ENCODE results near the gene CGNL1.

Gene CGNL1

GRCh38 chr15:57500979-57501576 is 124.8 kb downstream of the CGNL1 start:
- no peak for DNase-seq (ENCODE audit: low spot score)

GRCh38 chr15:57502116-57502515 is 125.8 kb downstream of the CGNL1 start:
- no peak for DNase-seq (ENCODE audit: low spot score)

- no peak for DNase-seq (ENCODE audit: low spot score)
Measured at GRCh38 chr15:57503051-57503702, 126.9 kb downstream of the CGNL1 start.

- no peak for DNase-seq (ENCODE audit: low spot score)
Measured at GRCh38 chr15:57503911-57504598, 127.8 kb downstream of the CGNL1 start.

GRCh38 chr15:57504599-57504940 is 128.3 kb downstream of the CGNL1 start:
- no peak for DNase-seq (ENCODE audit: low spot score)

- no peak for DNase-seq (ENCODE audit: low spot score)
Measured at GRCh38 chr15:57505056-57505715, 128.9 kb downstream of the CGNL1 start.

- no peak for DNase-seq (ENCODE audit: low spot score)
Measured at GRCh38 chr15:57505949-57506391, 129.7 kb downstream of the CGNL1 start.

GRCh38 chr15:57506422-57506821 is 130.1 kb downstream of the CGNL1 start:
- no peak for DNase-seq (ENCODE audit: low spot score)

- DNase-seq (ENCODE audit: low spot score), result no peak
Measured at GRCh38 chr15:57507111-57507510, 130.8 kb downstream of the CGNL1 start.

GRCh38 chr15:57509126-57509525 is 132.8 kb downstream of the CGNL1 start:
- no peak for DNase-seq (ENCODE audit: low spot score)

GRCh38 chr15:57509965-57510364 is 133.7 kb downstream of the CGNL1 start:
- DNase-seq (ENCODE audit: low spot score), result no peak

GRCh38 chr15:57510647-57511046 is 134.3 kb downstream of the CGNL1 start:
- no peak for DNase-seq (ENCODE audit: low spot score)

- DNase-seq (ENCODE audit: low spot score), result no peak
Measured at GRCh38 chr15:57516327-57517029, 140.2 kb downstream of the CGNL1 start.

GRCh38 chr15:57517030-57517671 is 140.8 kb downstream of the CGNL1 start:
- DNase-seq (ENCODE audit: low spot score), result no peak

- DNase-seq (ENCODE audit: low spot score), result no peak
Measured at GRCh38 chr15:57518779-57519405, 142.6 kb downstream of the CGNL1 start.

GRCh38 chr15:57519806-57520205 is 143.5 kb downstream of the CGNL1 start:
- DNase-seq (ENCODE audit: low spot score), result no peak

GRCh38 chr15:57521503-57521902 is 145.2 kb downstream of the CGNL1 start:
- DNase-seq (ENCODE audit: low spot score), result no peak

- DNase-seq (ENCODE audit: low spot score), result no peak
Measured at GRCh38 chr15:57522148-57522547, 145.8 kb downstream of the CGNL1 start.

- no peak for DNase-seq (ENCODE audit: low spot score)
Measured at GRCh38 chr15:57525581-57525980, 149.3 kb downstream of the CGNL1 start.

- no peak for DNase-seq (ENCODE audit: low spot score)
Measured at GRCh38 chr15:57526076-57526475, 149.8 kb downstream of the CGNL1 start.

GRCh38 chr15:57526615-57527014 is 150.3 kb downstream of the CGNL1 start:
- no peak for DNase-seq (ENCODE audit: low spot score)
